ENCODE data around the gene CTAGE1.

Gene CTAGE1

DNA sequence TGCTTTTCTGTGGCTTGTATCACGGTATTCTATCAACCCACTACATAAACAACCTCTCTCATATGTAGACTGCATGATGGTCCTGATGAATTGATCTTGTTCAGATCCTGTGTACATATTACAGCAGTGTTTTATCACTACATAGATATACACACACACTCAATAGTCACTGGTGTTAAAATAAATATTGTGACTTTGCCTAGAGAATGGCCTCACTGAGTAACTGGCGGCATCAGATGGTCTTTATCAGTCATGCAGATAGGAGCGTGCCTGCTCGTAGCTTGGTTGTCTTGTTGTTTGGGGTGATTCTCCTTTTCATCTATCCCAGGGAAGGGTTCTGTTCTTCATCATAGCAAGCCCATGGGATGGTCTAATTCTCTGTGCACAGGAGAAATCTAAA lies 18.4 kb upstream of the CTAGE1 start:
- Histone ChIP-seq H3K36me3 (ENCODE audit: control insufficient read depth, insufficient read depth, low read length) (no peaks in the 10 kb centered on the region), H3K9me3 (ENCODE audit: control insufficient read depth, low read length) (no peaks in the 10 kb centered on the region), H3K4me3 (ENCODE audit: extremely low read depth, insufficient read depth, low read length, poor library complexity, severe bottlenecking) (no peak overlapping the region), H3K27ac (ENCODE audit: low read depth, low read length, severe bottlenecking) (no peak overlapping the region), H3K4me1 (ENCODE audit: control insufficient read depth, insufficient read depth, low read length, poor library complexity, severe bottlenecking) (peaks cover 7% of the 10 kb centered on the region)
- WGBS, 2 experiments (ENCODE audit: insufficient coverage in 2 of 2), result 40 to 70% methylated on average over 1 to 3 of the region's 4 CpGs

DNA sequence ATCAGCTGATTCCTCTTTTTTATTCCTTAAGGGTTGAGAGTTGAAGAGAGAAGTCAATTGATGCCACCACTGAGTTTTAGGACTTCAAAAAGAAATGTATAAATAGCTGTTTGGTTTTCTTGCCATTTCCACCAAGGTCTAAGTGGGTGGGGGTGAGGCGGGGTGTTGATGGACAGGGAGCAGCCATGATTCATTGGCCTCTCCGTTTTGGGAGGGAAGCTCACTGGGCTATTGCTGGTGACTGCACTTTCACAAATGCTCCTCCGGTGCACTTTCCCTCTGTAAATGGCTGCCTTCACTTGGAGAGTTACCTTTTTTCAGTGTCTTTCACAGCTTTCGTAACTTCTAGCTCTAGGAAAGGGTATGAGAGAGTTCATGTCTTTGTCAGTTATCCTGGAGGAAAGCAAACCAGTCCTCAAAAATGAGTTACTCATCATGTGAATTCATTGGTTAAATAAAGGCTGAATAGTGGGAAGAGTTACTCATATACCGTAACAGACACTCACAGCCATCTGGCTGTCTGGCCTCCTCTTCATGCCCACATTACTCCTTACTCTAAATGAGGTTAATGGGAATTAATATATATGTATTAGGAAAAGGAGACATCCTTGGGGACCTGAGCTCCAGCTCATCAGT lies 17.4 kb upstream of the CTAGE1 start:
- Histone ChIP-seq H3K4me1 (ENCODE audit: control insufficient read depth, insufficient read depth, low read length, poor library complexity, severe bottlenecking) (peaks cover 7% of the 10 kb centered on the region), H3K9me3 (ENCODE audit: control insufficient read depth, low read length) (no peaks in the 10 kb centered on the region), H3K36me3 (ENCODE audit: control insufficient read depth, insufficient read depth, low read length) (no peaks in the 10 kb centered on the region), H3K27ac (ENCODE audit: low read depth, low read length, severe bottlenecking) (no peak overlapping the region), H3K4me3 (ENCODE audit: extremely low read depth, insufficient read depth, low read length, poor library complexity, severe bottlenecking) (no peak overlapping the region)
- 84 to 93% methylated on average over 2 to 4 of the region's 5 CpGs for WGBS, 2 experiments (ENCODE audit: insufficient coverage in 2 of 2)

DNA sequence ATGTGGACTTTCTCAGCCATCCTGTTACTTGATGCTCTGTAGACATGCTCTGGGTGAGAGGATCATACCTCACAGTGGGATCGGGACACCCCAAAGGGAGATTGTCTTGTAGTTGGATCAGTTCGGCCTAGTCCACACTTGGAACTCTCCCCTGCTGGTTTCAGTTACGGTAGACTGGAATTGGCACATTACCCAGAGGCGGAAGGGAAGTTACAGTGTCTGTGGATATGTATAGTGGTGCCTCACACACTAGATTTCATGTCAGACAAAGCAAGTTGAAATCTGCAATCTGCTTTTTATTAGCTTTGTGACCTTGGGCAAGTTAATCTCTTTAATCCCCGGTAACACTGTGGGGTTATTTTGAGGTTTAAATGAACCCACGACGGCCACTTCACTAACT lies 16.2 kb upstream of the CTAGE1 start:
- WGBS, 2 experiments (ENCODE audit: insufficient coverage in 2 of 2), result 96% methylated on average over 4 to 7 of the region's 7 CpGs
- no peaks in the 10 kb centered on the region for H3K36me3 ChIP-seq (ENCODE audit: control insufficient read depth, insufficient read depth, low read length)
- H3K27ac ChIP-seq (ENCODE audit: low read depth, low read length, severe bottlenecking), result no peak overlapping the region
- H3K4me3 ChIP-seq (ENCODE audit: extremely low read depth, insufficient read depth, low read length, poor library complexity, severe bottlenecking), result no peak overlapping the region
- H3K4me1 ChIP-seq (ENCODE audit: control insufficient read depth, insufficient read depth, low read length, poor library complexity, severe bottlenecking), result peaks cover 7% of the 10 kb centered on the region
- H3K9me3 ChIP-seq (ENCODE audit: control insufficient read depth, low read length), result no peaks in the 10 kb centered on the region

DNA sequence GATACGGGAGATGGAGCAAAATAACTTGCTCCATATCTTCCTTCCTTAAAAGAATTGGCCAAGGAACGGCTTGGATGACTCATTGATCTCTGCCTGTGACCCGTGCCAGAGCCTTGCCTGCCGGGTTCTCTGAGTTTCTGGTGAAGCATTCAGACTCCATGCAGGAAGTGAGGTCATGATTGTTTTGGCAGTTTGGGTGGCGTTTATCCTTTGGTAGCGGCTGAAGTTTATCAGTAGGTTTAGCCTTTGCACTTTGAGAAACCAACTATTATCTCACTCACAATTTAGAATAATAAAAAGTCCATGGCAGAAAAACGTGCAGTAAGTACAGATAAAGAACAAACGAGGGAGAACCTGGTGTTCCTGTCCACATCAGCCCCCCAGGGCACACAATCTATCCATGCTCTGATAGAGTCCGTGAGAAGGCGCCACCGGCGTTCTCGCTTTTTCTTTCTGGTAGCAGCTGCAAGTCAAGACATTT lies 15.0 kb upstream of the CTAGE1 start:
- H3K27ac ChIP-seq (ENCODE audit: low read depth, low read length, severe bottlenecking), result peak overlapping the region; percentile 67
- peaks cover 7% of the 10 kb centered on the region for H3K4me1 ChIP-seq (ENCODE audit: control insufficient read depth, insufficient read depth, low read length, poor library complexity, severe bottlenecking)
- no peaks in the 10 kb centered on the region for H3K36me3 ChIP-seq (ENCODE audit: control insufficient read depth, insufficient read depth, low read length)
- 85 to 98% methylated on average over 7 to 9 of the region's 13 CpGs for WGBS, 2 experiments (ENCODE audit: insufficient coverage in 2 of 2)
- no peak overlapping the region for H3K4me3 ChIP-seq (ENCODE audit: extremely low read depth, insufficient read depth, low read length, poor library complexity, severe bottlenecking)
- H3K9me3 ChIP-seq (ENCODE audit: control insufficient read depth, low read length), result no peaks in the 10 kb centered on the region

DNA sequence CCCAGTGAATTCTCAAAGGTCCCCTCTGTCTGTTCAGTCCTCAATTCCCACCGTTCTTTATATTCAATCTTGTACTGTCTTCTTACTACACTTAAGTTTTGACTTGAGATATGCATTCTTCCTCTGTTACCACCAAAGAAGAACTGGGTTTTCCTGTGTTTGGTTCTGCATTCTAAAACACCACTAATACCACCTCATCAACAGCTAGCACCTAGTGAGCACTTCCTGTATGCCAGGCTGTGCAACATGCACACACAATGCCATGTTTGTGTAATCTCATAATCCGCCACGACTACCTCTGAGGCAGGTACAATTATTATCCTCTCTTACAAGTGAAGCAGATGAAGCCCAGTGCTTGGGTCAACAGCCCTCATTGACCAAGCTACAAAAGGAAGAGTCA lies 11.8 kb upstream of the CTAGE1 start:
- WGBS, 2 experiments (ENCODE audit: insufficient coverage in 2 of 2), result 87 to 95% methylated on average over 3 of the region's 3 CpGs
- H3K9me3 ChIP-seq (ENCODE audit: control insufficient read depth, low read length), result no peaks in the 10 kb centered on the region
- H3K36me3 ChIP-seq (ENCODE audit: control insufficient read depth, insufficient read depth, low read length), result no peaks in the 10 kb centered on the region
- peaks cover 7% of the 10 kb centered on the region for H3K4me1 ChIP-seq (ENCODE audit: control insufficient read depth, insufficient read depth, low read length, poor library complexity, severe bottlenecking)
- H3K27ac ChIP-seq (ENCODE audit: low read depth, low read length, severe bottlenecking), result no peak overlapping the region
- H3K4me3 ChIP-seq (ENCODE audit: extremely low read depth, insufficient read depth, low read length, poor library complexity, severe bottlenecking), result no peak overlapping the region

DNA sequence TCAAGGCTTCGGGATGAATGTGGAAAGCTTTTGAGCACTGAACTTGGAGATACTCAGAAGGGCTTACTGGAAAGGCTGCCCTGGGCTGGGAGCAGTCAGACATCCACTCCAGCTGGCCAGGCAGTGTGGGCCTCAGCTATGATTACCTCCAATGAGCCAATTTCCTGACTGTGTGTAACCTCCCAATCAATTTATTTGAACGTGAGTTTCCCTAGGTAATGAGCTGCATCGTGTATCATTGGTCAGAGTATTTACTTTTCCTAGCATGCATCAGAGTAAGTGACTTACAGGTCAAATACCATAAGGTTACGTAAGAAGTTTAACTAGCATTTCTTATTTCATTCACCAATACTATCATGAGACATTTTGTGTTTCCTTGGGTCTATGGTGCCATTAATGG lies 11.0 kb upstream of the CTAGE1 start:
- no peaks in the 10 kb centered on the region for H3K36me3 ChIP-seq (ENCODE audit: control insufficient read depth, insufficient read depth, low read length)
- H3K27ac ChIP-seq (ENCODE audit: low read depth, low read length, severe bottlenecking), result no peak overlapping the region
- H3K4me1 ChIP-seq (ENCODE audit: control insufficient read depth, insufficient read depth, low read length, poor library complexity, severe bottlenecking), result peaks cover 7% of the 10 kb centered on the region
- WGBS, 2 experiments (ENCODE audit: insufficient coverage in 2 of 2), result 82 to 85% methylated on average over 3 of the region's 4 CpGs
- H3K4me3 ChIP-seq (ENCODE audit: extremely low read depth, insufficient read depth, low read length, poor library complexity, severe bottlenecking), result no peak overlapping the region
- H3K9me3 ChIP-seq (ENCODE audit: control insufficient read depth, low read length), result no peaks in the 10 kb centered on the region

DNA sequence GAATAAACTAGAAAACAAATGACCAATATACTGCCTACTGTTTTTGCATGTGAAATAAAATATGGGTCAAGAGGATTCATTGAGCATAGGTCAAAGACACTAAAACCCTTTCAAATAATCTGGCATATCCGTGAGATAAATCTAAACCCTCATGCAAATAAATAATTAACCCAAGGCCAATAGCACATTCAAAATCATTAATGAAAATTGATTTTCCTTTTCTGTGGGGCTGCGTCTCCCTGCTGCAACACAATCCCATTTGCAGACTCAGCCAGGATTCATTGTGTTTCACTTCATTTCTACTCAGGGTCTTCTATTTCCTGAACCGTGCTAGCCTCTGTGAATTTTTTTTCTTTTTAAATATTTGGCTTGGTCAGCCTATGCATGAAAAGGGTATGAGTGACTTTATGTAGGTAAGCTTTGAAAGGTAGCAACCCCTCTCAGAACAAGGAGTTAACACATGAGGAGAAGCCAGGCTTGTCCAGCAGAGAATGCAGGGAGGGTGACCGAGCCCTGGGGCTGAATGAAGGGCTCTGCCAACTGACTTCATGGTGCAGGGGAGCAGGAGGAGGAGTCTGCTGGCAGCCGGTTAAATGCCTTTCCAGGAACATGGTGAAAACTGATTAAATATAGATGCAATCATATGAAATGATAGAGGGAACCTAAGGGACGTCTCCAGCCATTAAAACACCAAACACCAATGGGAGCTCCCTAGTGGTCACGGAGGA lies 10.3 kb upstream of the CTAGE1 start:
- H3K36me3 ChIP-seq (ENCODE audit: control insufficient read depth, insufficient read depth, low read length), result no peaks in the 10 kb centered on the region
- H3K9me3 ChIP-seq (ENCODE audit: control insufficient read depth, low read length), result no peaks in the 10 kb centered on the region
- no peak overlapping the region for H3K4me3 ChIP-seq (ENCODE audit: extremely low read depth, insufficient read depth, low read length, poor library complexity, severe bottlenecking)
- peaks cover 4% of the 10 kb centered on the region for H3K4me1 ChIP-seq (ENCODE audit: control insufficient read depth, insufficient read depth, low read length, poor library complexity, severe bottlenecking)
- 90 to 93% methylated on average over 4 to 5 of the region's 7 CpGs for WGBS, 2 experiments (ENCODE audit: insufficient coverage in 2 of 2)
- no peak overlapping the region for H3K27ac ChIP-seq (ENCODE audit: low read depth, low read length, severe bottlenecking)

DNA sequence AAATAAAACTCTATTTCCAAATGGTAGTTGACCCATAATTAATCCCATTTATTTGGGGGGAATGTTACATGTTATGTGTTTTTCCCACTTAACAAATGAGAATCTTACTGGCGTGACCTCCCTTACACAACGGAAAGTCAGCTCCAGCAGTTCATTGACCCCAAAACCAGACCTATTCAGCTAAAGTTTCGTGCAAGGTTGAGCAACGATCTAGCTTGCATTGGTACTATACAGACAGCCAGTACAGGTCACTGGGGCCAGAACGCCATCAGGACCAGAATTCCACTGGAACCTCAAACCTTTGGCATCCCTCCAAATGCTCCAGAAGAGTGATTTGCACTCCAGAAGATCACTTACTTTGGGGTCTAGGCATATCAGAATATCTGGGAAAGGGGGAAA lies 6.8 kb upstream of the CTAGE1 start:
- Histone ChIP-seq H3K4me1 (ENCODE audit: control insufficient read depth, insufficient read depth, low read length, poor library complexity, severe bottlenecking) (no peaks in the 10 kb centered on the region), H3K9me3 (ENCODE audit: control insufficient read depth, low read length) (no peaks in the 10 kb centered on the region), H3K27ac (ENCODE audit: low read depth, low read length, severe bottlenecking) (no peak overlapping the region), H3K4me3 (ENCODE audit: extremely low read depth, insufficient read depth, low read length, poor library complexity, severe bottlenecking) (no peak overlapping the region), H3K36me3 (ENCODE audit: control insufficient read depth, insufficient read depth, low read length) (no peaks in the 10 kb centered on the region)
- 94 to 95% methylated on average over 4 of the region's 5 CpGs for WGBS, 2 experiments (ENCODE audit: insufficient coverage in 2 of 2)

DNA sequence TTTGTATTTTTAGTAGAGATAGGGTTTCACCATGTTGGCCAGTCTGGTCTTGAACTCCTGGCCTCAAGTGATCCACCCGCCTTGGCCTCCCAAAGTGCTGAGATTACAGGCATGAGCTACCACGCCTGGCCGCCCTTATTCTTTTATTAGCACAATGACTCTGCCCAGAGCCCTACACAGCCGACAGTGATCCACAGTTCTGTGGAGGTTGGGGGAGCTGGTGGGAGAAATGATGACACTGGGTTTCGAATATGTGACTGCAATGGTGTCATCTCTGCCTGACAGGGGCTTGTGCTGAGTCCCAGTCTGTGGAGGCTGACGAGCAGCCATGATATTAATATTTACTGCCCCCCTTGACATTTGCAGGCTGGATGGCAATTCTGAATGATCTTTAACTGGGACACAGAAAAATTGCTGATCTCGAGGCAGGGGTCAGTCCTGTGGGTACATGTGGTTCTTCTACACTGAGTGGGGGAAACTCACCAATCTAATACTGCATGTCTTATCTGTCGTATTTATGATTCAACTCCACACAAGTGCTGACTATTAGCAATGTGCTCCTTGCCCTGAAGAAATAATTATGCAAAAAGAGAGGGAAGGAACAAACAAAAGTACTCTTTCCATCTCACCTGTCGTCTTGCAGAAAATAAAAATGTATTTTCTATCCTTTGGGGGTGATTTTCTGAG lies 6.3 kb upstream of the CTAGE1 start:
- 91 to 97% methylated on average over 6 to 7 of the region's 9 CpGs for WGBS, 2 experiments (ENCODE audit: insufficient coverage in 2 of 2)
- Histone ChIP-seq H3K9me3 (ENCODE audit: control insufficient read depth, low read length) (no peaks in the 10 kb centered on the region), H3K36me3 (ENCODE audit: control insufficient read depth, insufficient read depth, low read length) (no peaks in the 10 kb centered on the region), H3K27ac (ENCODE audit: low read depth, low read length, severe bottlenecking) (no peak overlapping the region), H3K4me1 (ENCODE audit: control insufficient read depth, insufficient read depth, low read length, poor library complexity, severe bottlenecking) (no peaks in the 10 kb centered on the region), H3K4me3 (ENCODE audit: extremely low read depth, insufficient read depth, low read length, poor library complexity, severe bottlenecking) (no peak overlapping the region)

DNA sequence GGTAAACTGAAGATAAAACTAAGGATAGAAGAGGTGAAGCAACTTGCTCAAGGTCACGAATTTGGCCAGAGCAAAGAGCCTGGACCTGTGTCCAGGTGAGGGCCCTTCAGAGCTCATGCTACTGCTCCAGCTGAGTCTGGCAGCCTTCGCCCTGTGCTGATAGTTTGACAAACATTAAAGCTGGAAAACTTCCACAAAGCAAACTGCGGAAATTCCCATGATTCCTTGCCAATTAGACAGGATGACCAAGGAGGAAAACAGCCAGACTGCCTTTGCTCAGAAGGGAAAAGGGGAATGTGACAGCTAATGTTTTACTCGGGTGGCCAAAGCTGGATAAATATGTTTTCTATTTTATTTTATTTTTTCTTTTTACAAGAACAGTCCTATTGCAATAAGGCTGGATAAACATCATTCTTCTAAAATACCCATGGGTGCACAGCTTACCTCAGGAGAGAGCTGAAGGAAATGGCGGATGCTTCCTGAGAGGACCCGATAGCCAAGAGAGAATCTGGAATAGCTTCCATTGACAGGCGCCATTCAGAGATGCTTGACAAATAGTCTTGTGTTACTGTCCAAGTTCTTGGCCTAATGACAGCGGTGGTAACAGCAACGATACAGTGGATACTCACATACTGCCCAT lies 5.3 kb upstream of the CTAGE1 start:
- 87 to 88% methylated on average over 5 to 8 of the region's 9 CpGs for WGBS, 2 experiments (ENCODE audit: insufficient coverage in 2 of 2)
- Histone ChIP-seq H3K27ac (ENCODE audit: low read depth, low read length, severe bottlenecking) (no peak overlapping the region), H3K4me3 (ENCODE audit: extremely low read depth, insufficient read depth, low read length, poor library complexity, severe bottlenecking) (no peak overlapping the region)

More for the DNA sequence above, 5.3 kb upstream of the CTAGE1 start:
- Histone ChIP-seq H3K36me3 (ENCODE audit: control insufficient read depth, insufficient read depth, low read length) (no peaks in the 10 kb centered on the region), H3K9me3 (ENCODE audit: control insufficient read depth, low read length) (peaks cover 6% of the 10 kb centered on the region), H3K4me1 (ENCODE audit: control insufficient read depth, insufficient read depth, low read length, poor library complexity, severe bottlenecking) (no peaks in the 10 kb centered on the region)

Data from mesodermal cell (in vitro differentiated cells).